Tibial nerve (tissue), 4 donors: ENCODE results near the gene POLR2F. TPM values are rescaled to one million over a fixed set of nuclear protein-coding genes. Genes with fewer than 3 reads are reported as not detected.

Experiments
- DNase-seq, 2 donors: peaks; one replicate each; pipeline ENCODE4 v3.0.0-alpha.2; 2019; ENCODE audit warnings: low spot score in 2 of 2
- H3K27ac ChIP-seq, 4 donors: fragments of 200-600 bp; sonication (generic) in 3 of 4; one replicate each; pipeline ENCODE4 v1.5.1; 2017 to 2019; ENCODE audit warnings: mild to moderate bottlenecking in 1 of 4
- H3K27me3 ChIP-seq, 2 donors: fragments of 200-600 bp; sonication (generic) in 1 of 2; one replicate each; pipeline versions ENCODE4 v1.5.1 to v1.6.0; 2017 to 2019
- H3K36me3 ChIP-seq, 3 donors: fragments of 200-600 bp; sonication (generic); one replicate each; pipeline ENCODE4 v1.5.1; 2018 to 2019
- H3K4me1 ChIP-seq, 4 donors: fragments of 200-600 bp; sonication (generic) in 3 of 4; one replicate each; pipeline ENCODE4 v1.5.1; 2017 to 2019
- H3K4me3 ChIP-seq, 4 donors: fragments of 200-600 bp; sonication (generic) in 3 of 4; one replicate each; pipeline ENCODE4 v1.5.1; 2017 to 2019; ENCODE audit warnings: mild to moderate bottlenecking in 1 of 4, moderate library complexity in 1 of 4
- H3K9me3 ChIP-seq, 4 donors: fragments of 200-600 bp; sonication (generic) in 3 of 4; one replicate each; pipeline ENCODE4 v1.5.1; 2017 to 2019
- EP300 ChIP-seq, 2 donors: sonication (generic); formaldehyde crosslinking; IDR thresholded peaks; one replicate each; pipeline ENCODE4 v1.6.1; 2017; ENCODE audit warnings: antibody characterized with exemption in 2 of 2, mild to moderate bottlenecking in 1 of 2
- POLR2A ChIP-seq, 2 donors: fragments of 450-650 bp; IDR thresholded peaks; one replicate each; pipeline ENCODE4 v1.6.1; 2017; ENCODE audit warnings: antibody characterized with exemption in 2 of 2, mild to moderate bottlenecking in 2 of 2, moderate library complexity in 2 of 2
- WGBS, 2 donors: methylation state at CpG; one replicate each; pipeline ENCODE4 v1.1.5; 2018; 5-methylcytosine and 5-hydroxymethylcytosine counted together
- total RNA-seq, 4 donors: library from RNA; depleted of rRNA; stranded (reverse); fragments of >200 nt; gene quantifications; one replicate each; pipeline ENCODE4 v1.1.0, GENCODE V29; 2016
- TF ChIP-seq, protein P1 (sequence below), 5 experiments: fragments of 200-600 bp in 3 of 5; fragments of 450-650 bp in 2 of 5; sonication (generic) in 3 of 5; IDR thresholded peaks; one replicate each; pipeline ENCODE4 v1.5.1; 2016 to 2019; ENCODE audit warnings: antibody characterized with exemption in 5 of 5, mild to moderate bottlenecking in 3 of 5, moderate library complexity in 2 of 5

POLR2F gene
- total RNA-seq = 100 to 1,000 TPM in 3 of 4 donors, 10 to 100 TPM in 1; 54.7 to 181 (median 120) TPM

DNA sequence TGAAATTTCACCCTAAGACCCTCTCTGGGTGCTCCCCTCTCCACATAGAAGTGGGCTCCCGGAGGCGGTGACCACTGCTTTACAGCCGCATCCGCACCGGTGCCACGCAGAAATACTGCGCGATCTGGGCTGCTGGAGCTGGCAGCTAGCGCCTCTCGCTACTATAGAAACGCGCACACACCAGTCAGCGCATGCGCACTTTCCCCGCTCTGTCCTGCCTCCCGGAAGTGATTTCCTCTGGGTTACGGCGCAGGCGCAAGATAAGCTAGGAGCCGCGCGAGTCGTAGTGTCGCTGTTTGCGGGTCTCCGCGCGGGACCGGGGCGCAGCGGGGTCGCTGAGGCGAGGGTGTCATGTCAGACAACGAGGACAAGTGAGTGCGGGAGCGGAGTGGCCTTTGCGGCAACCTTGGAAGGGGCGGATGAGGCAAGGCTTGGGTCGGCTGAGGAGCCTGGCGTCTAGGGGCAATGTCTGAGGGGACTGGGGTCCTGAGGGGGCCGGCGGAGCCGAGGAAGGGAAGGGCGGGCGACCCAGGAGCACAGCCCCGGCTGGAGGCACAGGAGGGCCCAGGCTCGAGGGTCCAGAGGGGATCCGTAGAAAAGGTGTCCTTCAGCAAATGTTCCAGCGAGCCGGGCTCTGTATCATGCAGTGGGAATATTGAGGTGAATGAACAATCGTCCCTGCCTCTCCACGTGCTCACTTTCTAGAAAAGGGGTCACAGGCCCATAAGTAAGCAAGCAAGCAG lies at the start of gene POLR2F, which contains the start of gene C22orf23:
Gene POLR2F, plus strand, starts transcription at position 263 of the 743 bp plus-strand sequence. Its CDS starts 89 bp downstream, at position 352.
Gene C22orf23, minus strand, starts transcription at position 165 of the 743 bp plus-strand sequence. CDS start 452 bp downstream, outside the sequence.
- Histone ChIP-seq H3K27me3 (no peaks in the 10 kb centered on the region), H3K36me3 (peaks cover 0 to 31% (median 8%) of the 10 kb centered on the region in 3 donors), H3K27ac (peak within 1 kb of the TSS in 3 of 4 donors; percentile 36 to 87 (median 79)), H3K4me3 (peak within 1 kb of the TSS; percentile 60 to 92 (median 71)), H3K4me1 (peaks cover 0 to 47% (median 14%) of the 10 kb centered on the region in 4 donors), H3K9me3 (no peaks in the 10 kb centered on the region)
- DNase-seq = peak; percentile 90 to 92
- 1% methylated on average over 39 to 40 of the region's 52 CpGs for WGBS, 2 donors
- TF ChIP-seq, protein P1, sequence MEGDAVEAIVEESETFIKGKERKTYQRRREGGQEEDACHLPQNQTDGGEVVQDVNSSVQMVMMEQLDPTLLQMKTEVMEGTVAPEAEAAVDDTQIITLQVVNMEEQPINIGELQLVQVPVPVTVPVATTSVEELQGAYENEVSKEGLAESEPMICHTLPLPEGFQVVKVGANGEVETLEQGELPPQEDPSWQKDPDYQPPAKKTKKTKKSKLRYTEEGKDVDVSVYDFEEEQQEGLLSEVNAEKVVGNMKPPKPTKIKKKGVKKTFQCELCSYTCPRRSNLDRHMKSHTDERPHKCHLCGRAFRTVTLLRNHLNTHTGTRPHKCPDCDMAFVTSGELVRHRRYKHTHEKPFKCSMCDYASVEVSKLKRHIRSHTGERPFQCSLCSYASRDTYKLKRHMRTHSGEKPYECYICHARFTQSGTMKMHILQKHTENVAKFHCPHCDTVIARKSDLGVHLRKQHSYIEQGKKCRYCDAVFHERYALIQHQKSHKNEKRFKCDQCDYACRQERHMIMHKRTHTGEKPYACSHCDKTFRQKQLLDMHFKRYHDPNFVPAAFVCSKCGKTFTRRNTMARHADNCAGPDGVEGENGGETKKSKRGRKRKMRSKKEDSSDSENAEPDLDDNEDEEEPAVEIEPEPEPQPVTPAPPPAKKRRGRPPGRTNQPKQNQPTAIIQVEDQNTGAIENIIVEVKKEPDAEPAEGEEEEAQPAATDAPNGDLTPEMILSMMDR (IDR thresholded peaks at IDR 0.05) = no peak
- TF ChIP-seq EP300 (IDR thresholded peaks at IDR 0.05) = peak; percentile 71 to 90
- peak in 1 of 2 donors; percentile 61 for TF ChIP-seq POLR2A (IDR thresholded peaks at IDR 0.05)

DNA sequence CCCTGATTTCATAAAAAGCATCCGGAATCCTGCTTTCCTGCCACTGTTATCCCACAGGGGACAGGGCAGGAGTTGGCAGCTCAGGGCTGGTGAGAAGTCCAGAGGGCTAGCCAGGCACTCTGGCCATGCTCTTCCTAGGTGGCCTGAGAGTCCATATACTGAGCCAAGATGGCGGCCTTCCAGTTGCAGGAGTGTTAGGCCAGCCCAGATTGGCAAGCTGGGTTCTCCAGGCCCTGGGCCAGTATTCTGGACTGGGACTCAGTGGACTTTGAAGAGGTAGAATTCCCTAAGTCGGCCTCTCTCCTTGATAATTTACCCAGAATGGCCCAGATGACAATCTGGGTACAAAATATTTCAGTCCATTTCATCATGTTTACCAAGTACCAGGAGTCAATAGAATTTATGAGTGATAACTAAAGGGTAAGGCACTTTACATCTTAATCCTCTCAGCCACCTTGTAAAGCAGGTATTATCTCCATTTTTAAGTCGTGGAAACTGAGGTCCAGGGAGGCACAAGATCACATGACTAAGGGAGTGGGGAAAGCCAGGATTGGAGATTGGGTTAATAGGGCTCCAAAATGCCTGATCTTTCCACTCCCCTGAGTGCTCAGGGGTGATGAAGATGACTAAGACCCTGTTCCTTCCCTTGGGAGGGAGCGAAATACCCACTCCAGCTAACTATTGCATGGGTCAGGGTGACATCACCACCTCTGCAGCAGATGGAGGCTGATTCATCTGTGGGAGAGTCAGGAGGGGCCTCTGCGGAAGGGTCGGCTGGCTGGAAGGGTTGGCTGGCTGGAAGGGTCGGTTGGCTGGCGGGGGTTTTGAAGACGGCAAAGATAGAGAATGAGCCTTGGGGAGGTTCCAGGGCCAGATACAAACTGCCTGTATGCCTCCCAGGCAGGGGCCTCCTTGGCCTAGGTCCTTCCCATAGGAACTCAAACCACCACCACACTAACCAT lies 48.6 kb upstream of the POLR2F start:
- 57 to 61% methylated on average over 10 of the region's 10 CpGs for WGBS, 2 donors
- Histone ChIP-seq H3K36me3 (no peaks in the 10 kb centered on the region), H3K4me3 (peak overlapping the region in 1 of 4 donors; percentile 89), H3K27ac (peak overlapping the region; percentile 75 to 95 (median 85)), H3K4me1 (peaks cover 0 to 35% (median 16%) of the 10 kb centered on the region in 4 donors), H3K9me3 (no peaks in the 10 kb centered on the region), H3K27me3 (no peaks in the 10 kb centered on the region)
- no peak for TF ChIP-seq EP300 (IDR thresholded peaks at IDR 0.05)
- no peak for TF ChIP-seq POLR2A (IDR thresholded peaks at IDR 0.05)
- TF ChIP-seq, protein P1 (IDR thresholded peaks at IDR 0.05) = no peak
- peak in 1 of 2 donors; percentile 20 for DNase-seq

DNA sequence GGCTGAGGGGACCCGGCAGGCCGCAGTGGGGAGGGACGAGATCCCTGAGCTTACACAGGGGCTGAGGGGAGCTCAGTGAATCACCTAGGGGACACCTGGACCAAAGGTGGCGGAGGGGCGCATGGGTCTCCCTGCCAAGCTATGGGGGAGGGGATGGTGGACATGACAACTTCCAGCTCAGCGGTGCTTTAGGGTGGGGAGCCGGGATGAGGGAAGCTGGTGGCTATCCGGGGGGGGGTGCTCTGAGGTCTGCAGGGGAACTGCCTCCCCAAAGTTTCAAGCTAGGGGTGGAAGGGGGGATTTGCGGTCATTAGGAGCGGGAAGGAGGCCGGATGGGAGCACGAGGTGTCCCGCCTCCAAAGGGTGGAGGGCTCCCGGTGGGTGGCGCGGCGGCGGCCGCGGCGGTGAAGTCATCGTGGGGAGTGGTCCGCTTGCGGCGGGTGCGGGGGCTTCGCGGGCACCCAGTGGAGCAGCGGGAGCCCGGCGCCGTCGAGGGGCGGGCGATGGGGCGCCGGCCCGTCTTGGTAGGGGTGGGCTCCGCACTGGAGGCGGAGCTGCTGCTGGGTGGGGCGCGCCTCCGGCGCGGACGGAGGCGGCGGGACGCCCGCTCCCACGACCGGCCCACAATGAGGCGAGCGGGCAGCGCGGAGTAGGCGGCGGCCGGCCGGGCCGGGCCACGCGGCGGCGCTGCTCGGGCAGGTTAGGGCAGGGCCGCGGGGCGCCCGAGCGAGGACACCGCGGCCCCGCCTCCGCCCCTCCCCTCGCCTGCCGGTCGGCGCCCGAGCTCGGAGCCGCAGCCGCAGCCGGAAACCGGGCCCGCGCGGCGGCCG lies 47.8 kb upstream of the POLR2F start, which contains the start of gene MICALL1:
Gene MICALL1, plus strand, starts transcription at position 764 of the 830 bp plus-strand sequence. CDS start 126 bp downstream, outside the sequence.
- Histone ChIP-seq H3K9me3 (no peaks in the 10 kb centered on the region), H3K27me3 (no peaks in the 10 kb centered on the region), H3K27ac (peak within 1 kb of the TSS; percentile 75 to 95 (median 86)), H3K4me3 (peak within 1 kb of the TSS; percentile 58 to 89 (median 71)), H3K36me3 (no peaks in the 10 kb centered on the region), H3K4me1 (peaks cover 0 to 44% (median 19%) of the 10 kb centered on the region in 4 donors)
- DNase-seq = peak; percentile 23 to 50
- TF ChIP-seq, protein P1 (IDR thresholded peaks at IDR 0.05) = peak in 4 of 5 experiments; percentile 40 to 74 (median 56)
- TF ChIP-seq POLR2A (IDR thresholded peaks at IDR 0.05) = peak in 1 of 2 donors; percentile 27
- TF ChIP-seq EP300 (IDR thresholded peaks at IDR 0.05) = no peak
- 13 to 16% methylated on average over 22 to 23 of the region's 90 CpGs for WGBS, 2 donors

DNA sequence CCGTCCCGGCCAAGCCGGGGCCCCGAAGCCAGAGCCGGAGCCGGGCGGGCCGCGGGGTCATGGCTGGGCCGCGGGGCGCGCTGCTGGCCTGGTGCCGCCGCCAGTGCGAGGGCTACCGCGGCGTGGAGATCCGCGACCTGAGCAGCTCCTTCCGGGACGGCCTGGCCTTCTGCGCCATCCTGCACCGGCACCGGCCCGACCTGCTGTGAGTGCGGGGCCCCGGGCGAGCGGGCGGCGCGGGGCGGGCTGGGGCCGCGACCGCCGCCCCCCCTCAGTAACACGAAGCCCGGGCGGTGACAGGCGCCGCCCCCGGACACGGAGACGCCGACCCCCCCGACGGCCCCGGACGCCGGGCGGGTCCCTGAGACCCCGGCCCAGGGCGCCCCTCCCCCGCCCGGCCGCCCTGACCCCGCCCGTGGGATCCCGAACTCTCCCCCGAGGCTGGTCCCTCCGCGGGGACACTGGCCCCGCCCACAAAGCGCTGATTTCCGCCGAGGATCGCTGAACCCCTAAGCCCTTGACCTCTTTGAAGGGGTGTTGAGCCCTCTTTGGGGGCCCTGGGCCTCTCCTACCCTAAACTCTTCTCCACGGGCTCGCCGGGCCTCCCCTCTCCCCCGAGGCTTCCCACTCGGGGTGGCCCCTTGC lies 47.0 kb upstream of the POLR2F start:
- peak overlapping the region; percentile 72 to 90 (median 86) for H3K27ac ChIP-seq
- H3K4me1 ChIP-seq = peaks cover 0 to 51% (median 20%) of the 10 kb centered on the region in 4 donors
- H3K4me3 ChIP-seq = peak overlapping the region; percentile 58 to 89 (median 71)
- no peaks in the 10 kb centered on the region for H3K27me3 ChIP-seq
- H3K36me3 ChIP-seq = no peaks in the 10 kb centered on the region
- H3K9me3 ChIP-seq = no peaks in the 10 kb centered on the region
- TF ChIP-seq POLR2A (IDR thresholded peaks at IDR 0.05) (peak in 1 of 2 donors; percentile 3), EP300 (IDR thresholded peaks at IDR 0.05) (no peak)
- TF ChIP-seq, protein P1 (IDR thresholded peaks at IDR 0.05) = no peak
- no peak for DNase-seq
- WGBS, 2 donors = 0 to 1% methylated on average over 20 to 29 of the region's 75 CpGs
